ENCODE measurements around the gene RAB36. TPM values are rescaled to one million over a fixed set of nuclear protein-coding genes. Genes with fewer than 3 reads are reported as not detected.

The RAB36 gene
- total RNA-seq, 1 donor: 4.6 TPM

DNA sequence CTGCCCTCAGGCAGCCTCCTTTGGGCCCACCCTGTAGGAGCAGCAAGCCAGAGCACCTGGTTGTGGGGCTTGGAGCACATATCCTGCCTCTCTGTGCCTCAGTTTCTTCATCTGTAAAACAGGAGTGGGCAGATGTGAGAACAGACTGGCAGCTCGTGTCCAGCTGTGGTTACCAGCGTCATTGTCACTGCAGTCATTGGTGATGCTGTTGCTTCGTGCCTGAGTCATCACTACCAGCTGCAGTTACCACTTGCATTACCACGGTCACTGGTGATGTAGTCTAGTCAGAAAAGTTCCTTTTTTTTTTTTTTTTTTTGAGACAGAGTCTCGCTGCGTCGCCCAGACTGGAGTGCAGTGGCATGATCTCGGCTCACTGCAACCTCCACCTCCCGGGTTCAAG is 23.9 kb upstream of the RAB36 start:
- H3K4me3 ChIP-seq (ENCODE audit: low read depth, low read length): no peak overlapping the region
- DNase-seq (ENCODE audit: low read depth): no peak
- TF ChIP-seq, protein P1, sequence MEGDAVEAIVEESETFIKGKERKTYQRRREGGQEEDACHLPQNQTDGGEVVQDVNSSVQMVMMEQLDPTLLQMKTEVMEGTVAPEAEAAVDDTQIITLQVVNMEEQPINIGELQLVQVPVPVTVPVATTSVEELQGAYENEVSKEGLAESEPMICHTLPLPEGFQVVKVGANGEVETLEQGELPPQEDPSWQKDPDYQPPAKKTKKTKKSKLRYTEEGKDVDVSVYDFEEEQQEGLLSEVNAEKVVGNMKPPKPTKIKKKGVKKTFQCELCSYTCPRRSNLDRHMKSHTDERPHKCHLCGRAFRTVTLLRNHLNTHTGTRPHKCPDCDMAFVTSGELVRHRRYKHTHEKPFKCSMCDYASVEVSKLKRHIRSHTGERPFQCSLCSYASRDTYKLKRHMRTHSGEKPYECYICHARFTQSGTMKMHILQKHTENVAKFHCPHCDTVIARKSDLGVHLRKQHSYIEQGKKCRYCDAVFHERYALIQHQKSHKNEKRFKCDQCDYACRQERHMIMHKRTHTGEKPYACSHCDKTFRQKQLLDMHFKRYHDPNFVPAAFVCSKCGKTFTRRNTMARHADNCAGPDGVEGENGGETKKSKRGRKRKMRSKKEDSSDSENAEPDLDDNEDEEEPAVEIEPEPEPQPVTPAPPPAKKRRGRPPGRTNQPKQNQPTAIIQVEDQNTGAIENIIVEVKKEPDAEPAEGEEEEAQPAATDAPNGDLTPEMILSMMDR (IDR thresholded peaks at IDR 0.05; ENCODE audit: insufficient read depth, low read length): no peak

DNA sequence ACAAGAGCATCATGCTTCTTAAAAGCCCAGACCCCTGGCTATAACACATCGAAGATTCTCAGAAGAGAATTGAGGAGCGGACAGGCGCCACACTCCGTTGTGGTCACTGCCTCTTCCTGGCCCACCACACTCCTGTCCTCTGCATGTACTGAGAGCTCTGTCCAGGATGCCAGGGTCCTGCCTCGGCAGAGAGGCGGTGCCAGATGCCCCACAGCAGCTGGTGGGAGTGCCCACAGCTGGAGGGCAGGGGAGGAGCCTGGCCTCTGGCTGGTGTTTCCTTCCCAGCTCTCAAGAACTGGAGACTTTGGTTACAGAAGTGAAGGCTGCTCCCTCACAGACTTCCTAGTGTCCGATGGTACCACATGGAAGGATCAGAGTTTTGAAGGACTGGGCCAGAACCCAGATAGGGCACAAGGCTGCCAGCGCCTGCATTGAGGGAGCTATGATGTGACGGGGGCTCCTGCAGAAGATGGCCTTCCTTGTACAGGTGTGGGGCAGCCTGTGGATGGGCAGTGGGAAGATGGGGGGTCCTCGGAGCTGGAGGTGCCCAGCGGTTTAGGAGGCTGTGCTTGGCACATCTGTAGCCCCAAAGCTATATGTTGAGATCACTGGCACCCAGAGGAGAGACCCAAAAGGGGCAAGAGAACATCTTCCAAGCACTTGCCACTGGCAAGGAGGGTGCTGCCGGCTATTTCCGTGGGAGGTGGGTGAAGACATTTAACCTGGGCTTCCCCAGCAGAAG is 22.9 kb upstream of the RAB36 start:
- no peak overlapping the region for H3K4me3 ChIP-seq (ENCODE audit: low read depth, low read length)
- no peak for DNase-seq (ENCODE audit: low read depth)
- TF ChIP-seq, protein P1 (IDR thresholded peaks at IDR 0.05; ENCODE audit: insufficient read depth, low read length): no peak

DNA sequence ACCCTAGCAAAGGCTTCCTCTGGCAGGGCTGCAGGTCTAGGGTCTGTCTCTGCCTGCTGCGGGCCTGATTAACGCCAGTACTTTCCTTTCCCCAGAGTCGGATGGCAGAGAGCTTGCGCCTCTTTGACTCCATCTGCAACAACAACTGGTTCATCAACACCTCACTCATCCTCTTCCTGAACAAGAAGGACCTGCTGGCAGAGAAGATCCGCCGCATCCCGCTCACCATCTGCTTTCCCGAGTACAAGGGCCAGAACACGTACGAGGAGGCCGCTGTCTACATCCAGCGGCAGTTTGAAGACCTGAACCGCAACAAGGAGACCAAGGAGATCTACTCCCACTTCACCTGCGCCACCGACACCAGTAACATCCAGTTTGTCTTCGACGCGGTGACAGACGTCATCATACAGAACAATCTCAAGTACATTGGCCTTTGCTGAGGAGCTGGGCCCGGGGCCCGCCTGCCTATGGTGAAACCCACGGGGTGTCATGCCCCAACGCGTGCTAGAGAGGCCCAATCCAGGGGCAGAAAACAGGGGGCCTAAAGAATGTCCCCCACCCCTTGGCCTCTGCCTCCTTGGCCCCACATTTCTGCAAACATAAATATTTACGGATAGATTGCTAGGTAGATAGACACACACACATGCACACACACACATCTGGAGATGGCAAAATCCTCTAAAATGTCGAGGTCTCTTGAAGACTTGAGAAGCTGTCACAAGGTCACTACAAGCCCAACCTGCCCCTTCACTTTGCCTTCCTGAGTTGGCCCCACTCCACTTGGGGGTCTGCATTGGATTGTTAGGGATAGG is 22.1 kb upstream of the RAB36 start:
- no peak for DNase-seq (ENCODE audit: low read depth)
- TF ChIP-seq, protein P1 (IDR thresholded peaks at IDR 0.05; ENCODE audit: insufficient read depth, low read length): no peak

DNA sequence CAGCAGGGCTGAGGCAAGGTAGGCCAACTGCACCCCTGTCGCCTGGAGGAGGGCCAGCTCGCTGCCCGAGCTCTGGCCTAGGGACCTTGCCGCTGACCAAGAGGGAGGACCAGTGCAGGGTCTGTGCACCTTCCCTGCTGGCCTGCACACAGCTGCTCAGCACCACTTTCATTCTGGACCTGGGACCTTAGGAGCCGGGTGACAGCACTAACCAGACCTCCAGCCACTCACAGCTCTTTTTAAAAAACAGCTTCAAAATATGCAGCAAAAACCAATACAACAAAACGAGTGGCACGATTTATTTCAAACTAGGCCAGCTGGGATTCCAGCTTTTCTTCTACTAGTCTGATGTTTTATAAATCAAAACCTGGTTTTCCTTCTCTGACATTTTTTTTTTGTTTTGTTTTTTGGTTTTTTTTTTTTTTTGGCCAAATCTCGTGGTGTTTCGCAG is 21.4 kb upstream of the RAB36 start:
- DNase-seq (ENCODE audit: low read depth): no peak
- TF ChIP-seq, protein P1 (IDR thresholded peaks at IDR 0.05; ENCODE audit: insufficient read depth, low read length): no peak
- H3K4me3 ChIP-seq (ENCODE audit: low read depth, low read length): no peak overlapping the region

More for the DNA sequence above, 22.1 kb upstream of the RAB36 start:
- no peak overlapping the region for H3K4me3 ChIP-seq (ENCODE audit: low read depth, low read length)

DNA sequence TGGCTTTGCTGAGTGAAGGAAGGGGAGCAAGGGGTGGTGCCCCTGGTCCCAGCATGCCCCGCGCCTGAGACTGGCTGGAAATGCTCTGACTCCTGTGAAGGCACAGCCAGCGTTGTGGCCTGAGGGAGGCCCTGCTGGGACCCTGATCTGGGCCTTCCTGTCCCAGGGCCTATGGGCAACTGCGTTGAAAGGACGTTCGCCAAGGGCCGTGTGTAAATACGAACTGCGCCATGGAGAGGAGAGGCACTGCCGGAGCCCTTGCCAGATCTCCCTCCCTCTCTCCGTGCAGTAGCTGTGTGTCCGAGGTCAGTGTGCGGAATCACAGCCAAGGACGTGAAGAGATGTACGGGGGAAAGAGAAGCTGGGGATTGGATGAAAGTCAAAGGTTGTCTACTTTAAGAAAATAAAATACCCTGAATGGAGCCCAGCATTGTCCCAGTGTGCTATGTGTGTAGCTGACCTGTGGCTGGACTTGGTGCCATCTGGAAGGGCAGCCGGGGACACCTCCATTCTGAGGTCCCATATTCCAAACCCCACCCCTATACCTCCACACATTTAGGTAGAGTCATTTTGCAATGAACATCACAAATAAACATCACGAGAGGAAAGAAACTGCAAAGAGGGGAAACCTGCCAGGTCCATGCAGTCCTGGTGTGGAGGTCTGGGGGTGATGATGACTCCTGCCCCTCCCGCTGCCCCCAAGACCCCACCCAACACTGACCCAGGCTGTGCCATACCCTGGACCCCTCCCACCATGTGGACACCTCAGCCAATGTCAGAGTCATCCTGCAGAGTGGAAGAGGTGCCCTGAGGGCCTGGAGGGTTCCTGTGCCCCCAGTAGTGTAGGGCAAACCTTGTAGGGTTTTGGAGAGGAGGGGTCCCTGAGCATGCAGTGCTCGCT is 20.4 kb upstream of the RAB36 start:
- TF ChIP-seq, protein P1 (IDR thresholded peaks at IDR 0.05; ENCODE audit: insufficient read depth, low read length): no peak

DNA sequence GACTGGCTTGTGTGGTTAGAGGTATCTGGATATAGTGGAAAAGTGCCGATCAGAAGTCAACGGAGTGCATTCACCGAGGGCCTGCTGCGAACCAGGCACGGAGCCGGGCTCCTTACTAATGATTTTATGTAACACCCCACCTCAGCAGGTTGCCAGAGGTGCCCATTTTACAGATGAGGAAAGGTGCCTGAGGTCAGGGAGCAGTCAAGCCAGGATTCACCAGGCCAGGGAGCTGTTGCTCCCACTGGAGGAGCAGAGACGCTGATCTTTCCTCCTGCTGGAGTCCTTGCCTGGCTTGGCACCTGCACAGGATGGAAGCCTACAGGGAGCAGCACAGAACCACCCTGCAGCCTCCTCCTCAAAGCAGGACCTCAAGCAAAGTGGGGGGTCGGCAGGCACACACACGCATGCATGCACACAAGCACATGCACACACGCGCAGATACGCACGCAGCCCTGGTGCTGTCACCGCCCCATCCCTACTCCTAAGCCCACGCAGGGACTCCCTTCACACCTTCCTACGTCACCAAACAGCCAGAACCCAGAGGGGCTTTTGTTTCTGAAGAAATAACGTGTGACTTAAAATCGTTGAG is 19.7 kb upstream of the RAB36 start:
- TF ChIP-seq, protein P1 (IDR thresholded peaks at IDR 0.05; ENCODE audit: insufficient read depth, low read length): no peak
- no peak for DNase-seq (ENCODE audit: low read depth)
- no peak overlapping the region for H3K4me3 ChIP-seq (ENCODE audit: low read depth, low read length)

More for the DNA sequence above, 20.4 kb upstream of the RAB36 start:
- no peak for DNase-seq (ENCODE audit: low read depth)
- H3K4me3 ChIP-seq (ENCODE audit: low read depth, low read length): no peak overlapping the region

All from fibroblast of the aortic adventitia (primary cell).